Measurements from ENCODE around the gene TBXAS1. TPM values are rescaled to one million over a fixed set of nuclear protein-coding genes. Genes with fewer than 3 reads are reported as not detected.

The TBXAS1 gene
- total RNA-seq = 10 to 100 TPM; 12.0 to 17.0 TPM

- no peaks in the 10 kb centered on the region for H3K9me3 ChIP-seq
- H3K36me3 ChIP-seq = no peaks in the 10 kb centered on the region
- intact Hi-C loops (cut with DNase I) = no loop called here
- peak; percentile 49 for DNase-seq
- peak within 1 kb of the TSS; percentile 72 for H3K27ac ChIP-seq
- peak within 1 kb of the TSS; percentile 27 to 47 for H3K9ac ChIP-seq (ENCODE audit: low read depth in 2 of 2, low read length in 2 of 2)
- H3K4me3 ChIP-seq = peak within 1 kb of the TSS; percentile 12
- no peaks in the 10 kb centered on the region for H3K4me1 ChIP-seq
- no peaks in the 10 kb centered on the region for H3K27me3 ChIP-seq
- TF ChIP-seq, protein P1, sequence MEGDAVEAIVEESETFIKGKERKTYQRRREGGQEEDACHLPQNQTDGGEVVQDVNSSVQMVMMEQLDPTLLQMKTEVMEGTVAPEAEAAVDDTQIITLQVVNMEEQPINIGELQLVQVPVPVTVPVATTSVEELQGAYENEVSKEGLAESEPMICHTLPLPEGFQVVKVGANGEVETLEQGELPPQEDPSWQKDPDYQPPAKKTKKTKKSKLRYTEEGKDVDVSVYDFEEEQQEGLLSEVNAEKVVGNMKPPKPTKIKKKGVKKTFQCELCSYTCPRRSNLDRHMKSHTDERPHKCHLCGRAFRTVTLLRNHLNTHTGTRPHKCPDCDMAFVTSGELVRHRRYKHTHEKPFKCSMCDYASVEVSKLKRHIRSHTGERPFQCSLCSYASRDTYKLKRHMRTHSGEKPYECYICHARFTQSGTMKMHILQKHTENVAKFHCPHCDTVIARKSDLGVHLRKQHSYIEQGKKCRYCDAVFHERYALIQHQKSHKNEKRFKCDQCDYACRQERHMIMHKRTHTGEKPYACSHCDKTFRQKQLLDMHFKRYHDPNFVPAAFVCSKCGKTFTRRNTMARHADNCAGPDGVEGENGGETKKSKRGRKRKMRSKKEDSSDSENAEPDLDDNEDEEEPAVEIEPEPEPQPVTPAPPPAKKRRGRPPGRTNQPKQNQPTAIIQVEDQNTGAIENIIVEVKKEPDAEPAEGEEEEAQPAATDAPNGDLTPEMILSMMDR (IDR thresholded peaks at IDR 0.05) = no peak
These were observed at the start of gene TBXAS1 for GRCh38 chr7:139829025-139829774. Gene TBXAS1 (plus strand): TSS chr7:139829264. CDS start chr7:139829391, 127 bp downstream.

DNA sequence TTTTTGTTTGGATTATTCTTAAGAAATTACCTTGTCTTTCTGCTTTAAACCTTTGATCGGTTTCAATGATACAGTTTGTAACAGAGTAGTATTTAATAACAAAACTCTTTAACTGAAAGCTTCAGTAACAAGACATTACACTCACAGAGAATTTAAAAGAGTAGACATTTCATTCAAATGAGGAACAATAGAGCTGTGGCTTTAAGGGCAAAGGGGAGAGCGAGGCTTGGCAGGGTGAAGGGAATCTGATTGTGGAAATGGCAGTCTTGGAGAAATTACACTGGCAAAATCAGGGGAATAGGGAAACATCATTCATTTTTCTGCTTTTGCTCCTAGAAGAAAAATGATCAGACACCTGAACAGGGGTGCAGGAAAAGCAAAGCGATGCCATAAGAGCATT, 46.1 kb upstream of the TBXAS1 start:
- H3K36me3 ChIP-seq = no peaks in the 10 kb centered on the region
- TF ChIP-seq, protein P1 (IDR thresholded peaks at IDR 0.05) = no peak
- H3K9me3 ChIP-seq = no peaks in the 10 kb centered on the region
- H3K27me3 ChIP-seq = no peaks in the 10 kb centered on the region
- H3K9ac ChIP-seq (ENCODE audit: low read depth in 2 of 2, low read length in 2 of 2) = no peak overlapping the region
- H3K27ac ChIP-seq = no peak overlapping the region
- intact Hi-C loops (cut with DNase I) = no loop called here
- peaks cover 5% of the 10 kb centered on the region for H3K4me1 ChIP-seq
- H3K4me3 ChIP-seq = no peak overlapping the region
- no peak for DNase-seq

DNA sequence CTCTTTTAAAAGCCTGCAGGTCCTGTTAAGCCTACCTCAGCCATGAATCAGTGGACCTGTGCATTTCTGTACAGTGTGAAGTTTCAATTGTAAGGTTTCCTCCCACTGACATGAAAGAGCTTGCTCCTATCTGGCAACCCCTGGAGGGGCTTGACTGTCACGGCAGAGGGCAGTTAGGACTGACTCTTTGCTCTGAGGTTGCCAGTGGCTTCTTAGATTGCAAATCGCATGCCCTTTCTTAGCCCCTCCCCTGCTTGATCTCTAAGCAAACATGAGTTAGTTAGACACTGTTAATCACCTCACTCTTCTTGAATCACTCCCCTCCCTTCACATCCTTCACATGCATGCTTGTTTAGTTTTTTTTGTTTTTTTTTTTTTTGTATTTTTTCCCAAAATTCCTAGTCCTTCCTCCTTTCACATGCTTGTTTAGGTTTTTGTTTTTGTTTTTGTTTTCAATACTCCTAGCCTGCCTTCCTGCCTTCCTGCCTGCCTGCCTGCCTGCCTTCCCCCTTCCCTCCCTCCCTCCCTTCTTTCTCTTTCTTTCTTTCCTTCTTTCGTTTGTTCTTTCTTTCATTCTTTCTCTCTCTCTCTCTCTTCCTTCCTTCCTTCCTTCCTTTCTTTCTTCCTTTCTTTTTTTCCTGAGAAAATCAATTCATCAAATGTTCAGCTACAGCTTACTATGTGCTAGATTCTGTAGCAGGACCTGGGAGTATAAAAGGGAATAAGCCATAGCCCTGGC, 45.2 kb upstream of the TBXAS1 start:
- H3K27ac ChIP-seq = no peak overlapping the region
- no peaks in the 10 kb centered on the region for H3K27me3 ChIP-seq
- H3K9ac ChIP-seq (ENCODE audit: low read depth in 2 of 2, low read length in 2 of 2) = no peak overlapping the region
- H3K36me3 ChIP-seq = no peaks in the 10 kb centered on the region
- no peaks in the 10 kb centered on the region for H3K9me3 ChIP-seq
- peaks cover 1% of the 10 kb centered on the region for H3K4me1 ChIP-seq
- intact Hi-C loops (cut with DNase I) = no loop called here
- TF ChIP-seq, protein P1 (IDR thresholded peaks at IDR 0.05) = no peak
- no peak overlapping the region for H3K4me3 ChIP-seq
- no peak for DNase-seq

GRCh38 chr7:139784648-139785047, 44.4 kb upstream of the TBXAS1 start:
- Histone ChIP-seq H3K27ac (no peak overlapping the region), H3K4me1 (no peaks in the 10 kb centered on the region), H3K36me3 (no peaks in the 10 kb centered on the region), H3K9me3 (no peaks in the 10 kb centered on the region), H3K9ac (ENCODE audit: low read depth in 2 of 2, low read length in 2 of 2) (no peak overlapping the region), H3K4me3 (no peak overlapping the region), H3K27me3 (no peaks in the 10 kb centered on the region)
- TF ChIP-seq, protein P1 (IDR thresholded peaks at IDR 0.05) = no peak
- intact Hi-C loops (cut with DNase I) = no loop called here
- no peak for DNase-seq

DNA sequence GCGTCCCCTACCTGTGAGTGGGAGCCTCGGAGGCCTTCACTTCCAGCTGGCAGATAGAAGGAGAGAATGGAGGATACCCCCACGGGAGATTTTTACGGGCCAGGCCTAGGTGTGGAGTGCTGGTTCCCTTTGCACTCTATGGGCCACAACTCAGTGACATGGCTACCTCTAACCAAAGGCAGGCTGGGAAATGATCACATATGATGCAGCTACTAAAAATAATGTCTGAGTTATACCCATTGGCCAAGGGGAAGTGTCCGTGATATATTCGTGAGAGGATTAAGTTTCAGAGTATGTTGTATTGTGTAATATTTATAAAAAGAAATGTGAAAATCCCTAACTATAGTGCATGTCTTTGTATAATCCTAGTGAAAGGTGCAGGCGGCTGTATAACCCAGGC, 37.7 kb upstream of the TBXAS1 start:
- Histone ChIP-seq H3K27ac (no peak overlapping the region), H3K9me3 (no peaks in the 10 kb centered on the region), H3K4me3 (no peak overlapping the region), H3K27me3 (no peaks in the 10 kb centered on the region), H3K4me1 (no peaks in the 10 kb centered on the region), H3K9ac (ENCODE audit: low read depth in 2 of 2, low read length in 2 of 2) (no peak overlapping the region), H3K36me3 (no peaks in the 10 kb centered on the region)
- DNase-seq = no peak
- TF ChIP-seq, protein P1 (IDR thresholded peaks at IDR 0.05) = no peak
- intact Hi-C loops (cut with DNase I) = no loop called here
